ENCODE data around the gene RHOF.

DNA sequence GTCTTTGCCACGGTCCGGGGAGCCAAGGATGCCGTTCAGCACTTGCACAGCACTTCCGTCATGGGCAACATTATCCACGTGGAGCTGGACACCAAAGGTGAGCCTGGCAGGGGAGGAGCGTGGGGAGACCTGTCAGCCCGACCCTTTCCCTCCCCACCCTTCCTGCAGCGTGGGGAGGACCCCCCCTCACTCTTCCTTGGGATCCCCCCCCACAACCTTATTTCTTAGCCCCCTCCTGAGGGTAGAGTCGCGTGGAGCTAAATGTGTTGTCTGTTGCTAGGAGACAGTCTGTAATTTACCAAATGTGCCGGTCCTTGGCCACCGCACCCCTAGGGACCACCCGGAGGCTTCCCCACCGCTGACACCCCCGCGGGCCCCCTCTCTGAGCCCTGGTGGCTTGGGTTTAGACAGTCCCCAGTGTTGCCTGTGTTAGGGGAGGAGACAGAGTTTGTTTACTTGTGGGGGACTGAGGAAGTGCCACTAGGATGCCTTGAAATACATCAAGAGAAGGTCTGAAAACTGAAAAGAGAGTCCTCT lies 12.6 kb upstream of the RHOF start:
- TF ChIP-seq, protein P1, sequence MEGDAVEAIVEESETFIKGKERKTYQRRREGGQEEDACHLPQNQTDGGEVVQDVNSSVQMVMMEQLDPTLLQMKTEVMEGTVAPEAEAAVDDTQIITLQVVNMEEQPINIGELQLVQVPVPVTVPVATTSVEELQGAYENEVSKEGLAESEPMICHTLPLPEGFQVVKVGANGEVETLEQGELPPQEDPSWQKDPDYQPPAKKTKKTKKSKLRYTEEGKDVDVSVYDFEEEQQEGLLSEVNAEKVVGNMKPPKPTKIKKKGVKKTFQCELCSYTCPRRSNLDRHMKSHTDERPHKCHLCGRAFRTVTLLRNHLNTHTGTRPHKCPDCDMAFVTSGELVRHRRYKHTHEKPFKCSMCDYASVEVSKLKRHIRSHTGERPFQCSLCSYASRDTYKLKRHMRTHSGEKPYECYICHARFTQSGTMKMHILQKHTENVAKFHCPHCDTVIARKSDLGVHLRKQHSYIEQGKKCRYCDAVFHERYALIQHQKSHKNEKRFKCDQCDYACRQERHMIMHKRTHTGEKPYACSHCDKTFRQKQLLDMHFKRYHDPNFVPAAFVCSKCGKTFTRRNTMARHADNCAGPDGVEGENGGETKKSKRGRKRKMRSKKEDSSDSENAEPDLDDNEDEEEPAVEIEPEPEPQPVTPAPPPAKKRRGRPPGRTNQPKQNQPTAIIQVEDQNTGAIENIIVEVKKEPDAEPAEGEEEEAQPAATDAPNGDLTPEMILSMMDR (IDR thresholded peaks at IDR 0.05): no peak
- no peak for TF ChIP-seq POLR2A (IDR thresholded peaks at IDR 0.05)

All from sigmoid colon (tissue), 3 donors.